ENCODE results near the gene PLA1A. TPM values are rescaled to one million over a fixed set of nuclear protein-coding genes. Genes with fewer than 3 reads are reported as not detected.

PLA1A gene
- total and polyA plus RNA-seq, 2 experiments from 2014 or later = not detected

DNA sequence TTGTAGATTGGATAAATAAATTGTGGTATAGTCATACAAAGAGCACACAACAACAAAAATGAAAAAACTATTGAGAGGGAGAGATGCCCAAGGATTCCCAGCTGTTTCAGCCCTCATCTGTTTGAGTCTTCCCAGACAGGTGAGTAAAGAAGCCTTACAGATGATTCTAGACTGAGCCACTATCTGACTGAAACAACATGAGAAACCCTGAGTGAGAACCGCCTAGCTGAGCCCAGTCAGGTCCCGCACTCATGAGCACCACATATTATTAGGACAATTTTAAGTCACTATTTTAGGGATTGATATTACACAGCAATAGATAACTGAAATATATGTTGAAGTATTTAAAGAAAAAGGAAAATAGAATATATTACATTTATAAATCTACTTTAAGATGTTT is 43.7 kb downstream of the PLA1A start:
- in situ Hi-C loops (cut with MboI) = no loop called here
- H3K4me3 ChIP-seq = no peak overlapping the region
- H4K20me1 ChIP-seq (ENCODE audit: insufficient read depth) = no peaks in the 10 kb centered on the region
- H3F3A ChIP-seq (ENCODE audit: insufficient read depth) = peaks cover 39% of the 10 kb centered on the region
- no peaks in the 10 kb centered on the region for H3K9me2 ChIP-seq (ENCODE audit: insufficient read depth)
- no peak overlapping the region for H2AFZ ChIP-seq
- no peaks in the 10 kb centered on the region for H3K36me3 ChIP-seq (ENCODE audit: low read depth)
- peaks cover 50% of the 10 kb centered on the region for H3K4me1 ChIP-seq (ENCODE audit: insufficient read depth)
- no peaks in the 10 kb centered on the region for H3K79me2 ChIP-seq (ENCODE audit: insufficient read depth)
- H3K9me3 ChIP-seq (ENCODE audit: low read depth) = no peaks in the 10 kb centered on the region
- no peak for TF ChIP-seq EZH2phosphoT487 (IDR thresholded peaks at IDR 0.05; ENCODE audit: insufficient read depth, low read depth)
- TF ChIP-seq EZH2 (IDR thresholded peaks at IDR 0.05; ENCODE audit: insufficient read depth, poor library complexity, severe bottlenecking) = no peak
- 86 to 88% methylated on average over 2 of the region's 2 CpGs for whole genome bisulfite sequencing, 2 experiments (ENCODE audit: low coverage in 1 of 2, low lambda C conversion rate in 2 of 2, missing lambda C conversion rate in 2 of 2)
- no peak overlapping the region for H3K4me2 ChIP-seq (ENCODE audit: unreplicated experiment)
- DNase-seq = no peak
- no peaks in the 10 kb centered on the region for H3K27me3 ChIP-seq (replicated peaks; ENCODE audit: insufficient read depth)
- H3K9ac ChIP-seq = no peak overlapping the region
- no peak overlapping the region for H3K27ac ChIP-seq

DNA sequence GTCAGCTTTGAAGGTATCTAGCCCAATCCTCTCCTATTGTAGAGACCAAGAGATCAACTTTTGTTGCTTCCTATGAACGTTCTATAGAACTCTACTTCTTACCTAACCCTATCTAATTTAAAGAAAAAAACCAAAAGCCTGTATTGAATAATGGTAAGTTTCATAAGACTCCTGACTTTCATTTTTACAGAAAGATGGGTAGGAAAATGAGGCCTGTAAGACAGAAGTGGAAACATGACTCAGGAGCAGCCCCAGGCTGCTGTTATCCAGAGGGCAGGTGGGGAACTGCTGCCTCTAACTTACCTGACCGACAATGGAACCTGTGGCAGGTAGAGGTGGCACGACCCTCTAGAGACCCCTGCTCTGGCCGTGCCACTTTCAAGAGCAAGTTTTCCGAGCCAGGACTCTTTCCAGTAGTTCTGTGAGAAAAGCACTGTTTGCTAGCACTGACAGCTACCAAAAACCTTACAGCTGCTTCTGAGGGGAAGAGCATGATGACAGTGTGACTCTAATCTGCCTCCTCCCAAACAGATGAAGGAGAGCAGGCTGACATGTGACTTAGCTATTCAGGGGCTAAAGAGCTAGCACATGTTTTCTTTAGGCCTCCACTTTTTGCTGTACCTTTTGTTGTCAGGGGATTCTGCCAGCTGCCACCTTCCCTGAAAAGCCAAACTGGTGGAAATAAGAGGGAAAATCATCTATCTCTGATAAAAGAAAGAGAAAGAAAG is 45.2 kb downstream of the PLA1A start:
- DNase-seq = peak; percentile 33
- H3K79me2 ChIP-seq (ENCODE audit: insufficient read depth) = no peaks in the 10 kb centered on the region
- no peaks in the 10 kb centered on the region for H3K27me3 ChIP-seq (replicated peaks; ENCODE audit: insufficient read depth)
- 0 out of 2 replicates have a peak overlapping the region, but pooled peaks have one; percentile 29 for H2AFZ ChIP-seq
- TF ChIP-seq EZH2phosphoT487 (IDR thresholded peaks at IDR 0.05; ENCODE audit: insufficient read depth, low read depth) (no peak), EZH2 (IDR thresholded peaks at IDR 0.05; ENCODE audit: insufficient read depth, poor library complexity, severe bottlenecking) (no peak)
- no peaks in the 10 kb centered on the region for H3K9me2 ChIP-seq (ENCODE audit: insufficient read depth)
- H3F3A ChIP-seq (ENCODE audit: insufficient read depth) = peaks cover 27% of the 10 kb centered on the region
- in situ Hi-C loops (cut with MboI) = no loop called here
- no peaks in the 10 kb centered on the region for H3K9me3 ChIP-seq (ENCODE audit: low read depth)
- H4K20me1 ChIP-seq (ENCODE audit: insufficient read depth) = no peaks in the 10 kb centered on the region
- peak overlapping the region; percentile 64 for H3K4me2 ChIP-seq (ENCODE audit: unreplicated experiment)
- WGBS, 2 experiments (ENCODE audit: low coverage in 1 of 2, low lambda C conversion rate in 2 of 2, missing lambda C conversion rate in 2 of 2) = 71 to 76% methylated on average over 5 of the region's 5 CpGs
- H3K27ac ChIP-seq = peak overlapping the region; percentile 66
- no peak overlapping the region for H3K4me3 ChIP-seq
- H3K4me1 ChIP-seq (ENCODE audit: insufficient read depth) = peaks cover 36% of the 10 kb centered on the region
- peak overlapping the region; percentile 41; the same call in 1 of the 2 replicates for H3K9ac ChIP-seq
- no peaks in the 10 kb centered on the region for H3K36me3 ChIP-seq (ENCODE audit: low read depth)

DNA sequence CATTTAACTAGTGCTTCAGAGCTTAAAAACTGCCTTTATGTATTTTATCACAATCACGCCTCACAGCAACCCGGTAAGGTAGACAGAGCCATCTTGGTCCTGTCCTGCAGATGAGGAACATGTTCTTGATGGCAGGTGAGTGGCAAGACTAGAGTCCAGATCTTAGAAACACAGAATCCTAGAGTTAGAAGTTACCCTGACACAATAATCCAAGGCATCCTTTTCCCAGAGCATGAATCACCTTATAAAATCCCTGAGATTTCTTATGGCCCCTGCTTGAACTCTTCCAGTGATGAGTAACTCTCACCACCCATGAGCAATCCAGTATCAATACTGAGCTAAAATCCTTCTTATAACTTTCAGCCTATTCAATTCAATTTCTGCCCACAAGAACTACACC is 45.8 kb downstream of the PLA1A start:
- H3K4me1 ChIP-seq (ENCODE audit: insufficient read depth) = peaks cover 30% of the 10 kb centered on the region
- peaks cover 21% of the 10 kb centered on the region for H3F3A ChIP-seq (ENCODE audit: insufficient read depth)
- H3K36me3 ChIP-seq (ENCODE audit: low read depth) = no peaks in the 10 kb centered on the region
- H3K27me3 ChIP-seq (replicated peaks; ENCODE audit: insufficient read depth) = no peaks in the 10 kb centered on the region
- peak overlapping the region; percentile 64 for H3K4me2 ChIP-seq (ENCODE audit: unreplicated experiment)
- no peaks in the 10 kb centered on the region for H4K20me1 ChIP-seq (ENCODE audit: insufficient read depth)
- TF ChIP-seq EZH2 (IDR thresholded peaks at IDR 0.05; ENCODE audit: insufficient read depth, poor library complexity, severe bottlenecking) = no peak
- no peak for TF ChIP-seq EZH2phosphoT487 (IDR thresholded peaks at IDR 0.05; ENCODE audit: insufficient read depth, low read depth)
- H3K9me2 ChIP-seq (ENCODE audit: insufficient read depth) = no peaks in the 10 kb centered on the region
- 57 to 65% methylated on average over 2 of the region's 2 CpGs for WGBS, 2 experiments (ENCODE audit: low coverage in 1 of 2, low lambda C conversion rate in 2 of 2, missing lambda C conversion rate in 2 of 2)
- in situ Hi-C loops (cut with MboI) = no loop called here
- no peak overlapping the region for H3K4me3 ChIP-seq
- no peaks in the 10 kb centered on the region for H3K79me2 ChIP-seq (ENCODE audit: insufficient read depth)
- H3K9ac ChIP-seq = peak overlapping the region; percentile 41; the same call in 1 of the 2 replicates
- H3K27ac ChIP-seq = peak overlapping the region; percentile 66
- no peaks in the 10 kb centered on the region for H3K9me3 ChIP-seq (ENCODE audit: low read depth)
- peak; percentile 90 for DNase-seq
- no peak overlapping the region for H2AFZ ChIP-seq

DNA sequence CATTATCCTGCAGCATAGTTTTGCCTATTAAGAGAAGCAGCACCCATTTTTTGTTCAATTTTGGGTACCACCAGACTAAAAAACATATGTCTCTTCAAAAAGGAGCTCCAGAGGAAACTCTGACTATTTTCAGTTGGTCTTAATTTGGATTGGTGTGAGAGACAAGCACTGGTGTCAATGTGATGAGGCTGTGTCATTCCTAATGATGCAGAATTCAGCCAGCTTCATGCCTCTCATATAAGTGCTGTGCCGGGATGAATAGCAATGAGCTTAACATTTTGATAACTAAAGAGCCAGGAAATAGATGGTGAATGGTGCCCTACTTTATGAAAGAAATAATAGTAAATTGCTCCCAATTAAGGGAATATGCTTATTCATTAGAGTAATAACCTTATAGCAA is 46.8 kb downstream of the PLA1A start:
- H3K27me3 ChIP-seq (replicated peaks; ENCODE audit: insufficient read depth) = no peaks in the 10 kb centered on the region
- H2AFZ ChIP-seq = no peak overlapping the region
- no peaks in the 10 kb centered on the region for H3K9me3 ChIP-seq (ENCODE audit: low read depth)
- in situ Hi-C loops (cut with MboI) = no loop called here
- no peaks in the 10 kb centered on the region for H3K9me2 ChIP-seq (ENCODE audit: insufficient read depth)
- H3K36me3 ChIP-seq (ENCODE audit: low read depth) = no peaks in the 10 kb centered on the region
- peaks cover 15% of the 10 kb centered on the region for H3F3A ChIP-seq (ENCODE audit: insufficient read depth)
- no peak overlapping the region for H3K27ac ChIP-seq
- no peak overlapping the region for H3K4me3 ChIP-seq
- 97 to 100% methylated on average over 1 of the region's 1 CpG for WGBS, 2 experiments (ENCODE audit: low coverage in 1 of 2, low lambda C conversion rate in 2 of 2, missing lambda C conversion rate in 2 of 2)
- peaks cover 21% of the 10 kb centered on the region for H3K4me1 ChIP-seq (ENCODE audit: insufficient read depth)
- DNase-seq = no peak
- no peaks in the 10 kb centered on the region for H4K20me1 ChIP-seq (ENCODE audit: insufficient read depth)
- no peak overlapping the region for H3K9ac ChIP-seq
- TF ChIP-seq EZH2 (IDR thresholded peaks at IDR 0.05; ENCODE audit: insufficient read depth, poor library complexity, severe bottlenecking) = no peak
- no peak for TF ChIP-seq EZH2phosphoT487 (IDR thresholded peaks at IDR 0.05; ENCODE audit: insufficient read depth, low read depth)
- no peak overlapping the region for H3K4me2 ChIP-seq (ENCODE audit: unreplicated experiment)
- H3K79me2 ChIP-seq (ENCODE audit: insufficient read depth) = no peaks in the 10 kb centered on the region

All from GM23248 (cell line).